ENCODE measurements around the gene DCAF4L1. TPM values are rescaled to one million over a fixed set of nuclear protein-coding genes. Genes with fewer than 3 reads are reported as not detected.

The DCAF4L1 gene
- total and polyA plus RNA-seq, 2 donors (not counting 1 experiment from before 2014, with no cell fraction given) = 0.20 to 0.31 TPM

- H4K20me1 ChIP-seq (ENCODE audit: control insufficient read depth, insufficient read depth, low read length, poor library complexity, severe bottlenecking) = no peaks in the 10 kb centered on the region
- Mint-ChIP-seq H3K4me1 (no peaks in the 10 kb centered on the region), H3K4me3 (no peak overlapping the region), H3K27me3 (peaks cover 4% of the 10 kb centered on the region), H3K9me3 (ENCODE audit: insufficient read depth) (no peaks in the 10 kb centered on the region), H3K27ac (no peak overlapping the region)
- H3K9me3 ChIP-seq (ENCODE audit: control extremely low read depth in 1 of 3, control insufficient read depth in 2 of 3, insufficient read depth in 1 of 3, low read length in 2 of 3) = no peaks in the 10 kb centered on the region
- no peak overlapping the region for H3K27ac ChIP-seq (ENCODE audit: low read length in 2 of 2)
- ChIA-PET CTCF (no interaction called here), POLR2A (no interaction called here)
- H3K9ac ChIP-seq (ENCODE audit: low read length) = no peak overlapping the region
- no peaks in the 10 kb centered on the region for H3K79me2 ChIP-seq (ENCODE audit: control insufficient read depth, insufficient read depth, low read length)
- H2AFZ ChIP-seq (ENCODE audit: insufficient read depth, low read depth, low read length, poor library complexity, severe bottlenecking) = no peak overlapping the region
- no peaks in the 10 kb centered on the region for H3K27me3 ChIP-seq (replicated peaks in 1 of 4; ENCODE audit: control extremely low read depth in 1 of 4, control insufficient read depth in 3 of 4, insufficient read depth in 4 of 4, low read length in 3 of 4)
- no peak for TF ChIP-seq CTCF (IDR thresholded peaks at IDR 0.05)
- TF ChIP-seq EZH2 (IDR thresholded peaks at IDR 0.05; ENCODE audit: borderline replicate concordance, insufficient read depth, low read depth, low read length, poor library complexity, severe bottlenecking) = no peak
- intact Hi-C loops (cut with micrococcal nuclease) = no loop called here
- no peak for DNase-seq
- no peaks in the 10 kb centered on the region for H3K36me3 ChIP-seq (replicated peaks in 1 of 2; ENCODE audit: control extremely low read depth in 1 of 2, control insufficient read depth in 1 of 2, extremely low read depth in 1 of 2, insufficient read depth in 2 of 2, low read length in 1 of 2)
- H3K4me3 ChIP-seq (ENCODE audit: control extremely low read depth in 1 of 5, extremely low read depth in 1 of 5, insufficient read depth in 1 of 5, low read depth in 2 of 5, low read length in 4 of 5) = no peak overlapping the region
- no peak overlapping the region for H3K4me2 ChIP-seq (replicated peaks; ENCODE audit: low read depth, low read length, poor library complexity, severe bottlenecking)
- no peak for ATAC-seq (ENCODE audit: low read depth)
- no peaks in the 10 kb centered on the region for H3K4me1 ChIP-seq (ENCODE audit: control insufficient read depth in 2 of 2, insufficient read depth in 2 of 2, low read length in 2 of 2)
- WGBS (ENCODE audit: insufficient coverage) = 95% methylated on average over 19 of the region's 22 CpGs
These were observed 1.2 kb downstream of the DCAF4L1 start for GRCh38 chr4:41982716-41983115.

DNA sequence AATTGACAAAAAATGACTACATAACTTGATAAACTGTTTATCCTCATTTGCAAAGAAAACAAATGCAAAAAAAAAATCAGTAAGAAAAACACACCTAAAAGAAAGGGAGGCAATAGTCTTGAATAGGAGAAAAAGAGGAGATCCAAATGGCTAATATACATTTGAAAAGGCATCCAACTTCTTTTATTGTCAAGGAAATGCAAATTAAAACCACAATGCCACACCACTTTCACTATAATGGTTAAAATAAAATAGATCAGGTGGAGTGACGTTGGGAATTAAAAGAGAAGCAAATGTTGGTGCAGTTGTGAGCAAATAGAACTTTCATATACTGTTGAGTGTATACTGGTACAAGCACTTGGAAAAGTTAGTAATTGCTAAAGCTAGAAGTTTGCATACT is 3.6 kb downstream of the DCAF4L1 start:
- peaks cover 9% of the 10 kb centered on the region for H3K4me1 Mint-ChIP-seq
- no peak for TF ChIP-seq CTCF (IDR thresholded peaks at IDR 0.05)
- TF ChIP-seq EZH2 (IDR thresholded peaks at IDR 0.05; ENCODE audit: borderline replicate concordance, insufficient read depth, low read depth, low read length, poor library complexity, severe bottlenecking) = no peak
- intact Hi-C loops (cut with micrococcal nuclease) = no loop called here
- no peak for ATAC-seq (ENCODE audit: low read depth)
- no peaks in the 10 kb centered on the region for H3K9me3 Mint-ChIP-seq (ENCODE audit: insufficient read depth)
- H4K20me1 ChIP-seq (ENCODE audit: control insufficient read depth, insufficient read depth, low read length, poor library complexity, severe bottlenecking) = no peaks in the 10 kb centered on the region
- no peaks in the 10 kb centered on the region for H3K9me3 ChIP-seq (ENCODE audit: control extremely low read depth in 1 of 3, control insufficient read depth in 2 of 3, insufficient read depth in 1 of 3, low read length in 2 of 3)
- no peak overlapping the region for H3K4me3 Mint-ChIP-seq
- no peak overlapping the region for H3K4me2 ChIP-seq (replicated peaks; ENCODE audit: low read depth, low read length, poor library complexity, severe bottlenecking)
- no CpG with 5 or more reads among the region's 1 CpG for WGBS (ENCODE audit: insufficient coverage)
- no peak for DNase-seq
- H3K27ac ChIP-seq (ENCODE audit: low read length in 2 of 2) = no peak overlapping the region
- H3K27me3 ChIP-seq (replicated peaks in 1 of 4; ENCODE audit: control extremely low read depth in 1 of 4, control insufficient read depth in 3 of 4, insufficient read depth in 4 of 4, low read length in 3 of 4) = no peaks in the 10 kb centered on the region
- H3K27ac Mint-ChIP-seq = no peak overlapping the region
- no peaks in the 10 kb centered on the region for H3K27me3 Mint-ChIP-seq
- H3K9ac ChIP-seq (ENCODE audit: low read length) = no peak overlapping the region
- H3K79me2 ChIP-seq (ENCODE audit: control insufficient read depth, insufficient read depth, low read length) = peaks cover 5% of the 10 kb centered on the region
- H3K4me1 ChIP-seq (ENCODE audit: control insufficient read depth in 2 of 2, insufficient read depth in 2 of 2, low read length in 2 of 2) = peaks cover 6% of the 10 kb centered on the region in 2 donors
- no peaks in the 10 kb centered on the region for H3K36me3 ChIP-seq (replicated peaks in 1 of 2; ENCODE audit: control extremely low read depth in 1 of 2, control insufficient read depth in 1 of 2, extremely low read depth in 1 of 2, insufficient read depth in 2 of 2, low read length in 1 of 2)
- no peak overlapping the region for H2AFZ ChIP-seq (ENCODE audit: insufficient read depth, low read depth, low read length, poor library complexity, severe bottlenecking)
- ChIA-PET POLR2A (no interaction called here), CTCF (no interaction called here)
- no peak overlapping the region for H3K4me3 ChIP-seq (ENCODE audit: control extremely low read depth in 1 of 5, extremely low read depth in 1 of 5, insufficient read depth in 1 of 5, low read depth in 2 of 5, low read length in 4 of 5)
